OCI-LY7 (cell line): Measurements from ENCODE around the gene GBP3.

Source experiments
- EZH2phosphoT487 ChIP-seq: fragments of 200-600 bp; sonication (generic); IDR thresholded peaks from 2 replicates; pipeline ENCODE4 v1.6.1; 2018; ENCODE audit warnings: low read depth, borderline replicate concordance, mild to moderate bottlenecking, mixed run types, antibody characterized with exemption, low read length, moderate library complexity, mixed read lengths
- TF ChIP-seq, protein P1 (sequence below): fragments of 200-600 bp; sonication (generic); conservative IDR thresholded peaks from 2 replicates; pipeline ENCODE4 v1.5.1; 2014; ENCODE audit warnings: mild to moderate bottlenecking, antibody characterized with exemption, low read length, moderate library complexity, mixed read lengths

DNA sequence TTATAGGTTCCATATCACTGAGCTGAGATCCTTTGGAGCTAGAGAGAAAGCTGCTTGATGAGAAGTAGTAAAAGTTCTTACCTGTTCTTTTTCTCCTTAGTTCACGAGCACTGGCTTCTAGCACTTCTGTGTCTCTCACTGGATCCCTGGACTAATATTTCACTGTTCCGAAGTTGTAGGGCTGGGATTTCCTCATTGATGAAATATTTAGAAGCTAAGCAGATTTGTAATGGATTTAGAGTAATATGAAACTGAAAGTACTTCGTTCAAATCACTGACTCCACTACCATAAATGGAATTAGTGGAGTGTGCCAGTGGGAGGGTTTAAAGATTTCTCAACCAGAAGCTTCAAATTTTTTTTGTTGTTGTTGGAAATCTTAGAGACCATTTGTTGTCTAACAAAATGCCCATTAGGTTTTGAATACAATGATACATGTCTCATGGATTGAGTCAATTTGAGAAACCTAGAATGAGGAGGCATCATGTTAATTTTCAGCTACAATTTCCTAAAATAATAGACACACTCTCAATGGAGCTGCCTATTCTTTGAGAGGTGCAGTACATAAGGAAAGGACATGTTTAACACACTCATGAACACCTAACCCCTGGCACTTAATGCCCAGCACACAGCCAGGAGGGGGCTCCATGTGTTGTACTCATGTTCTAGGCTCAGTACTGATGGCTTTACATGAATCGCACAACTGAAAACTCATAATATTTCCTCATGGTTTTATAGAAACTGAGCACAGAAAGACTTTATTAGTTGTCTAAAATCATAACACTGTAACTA is 42.6 kb upstream of the GBP3 start, which contains the start of gene GBP1:
- TF ChIP-seq, protein P1, sequence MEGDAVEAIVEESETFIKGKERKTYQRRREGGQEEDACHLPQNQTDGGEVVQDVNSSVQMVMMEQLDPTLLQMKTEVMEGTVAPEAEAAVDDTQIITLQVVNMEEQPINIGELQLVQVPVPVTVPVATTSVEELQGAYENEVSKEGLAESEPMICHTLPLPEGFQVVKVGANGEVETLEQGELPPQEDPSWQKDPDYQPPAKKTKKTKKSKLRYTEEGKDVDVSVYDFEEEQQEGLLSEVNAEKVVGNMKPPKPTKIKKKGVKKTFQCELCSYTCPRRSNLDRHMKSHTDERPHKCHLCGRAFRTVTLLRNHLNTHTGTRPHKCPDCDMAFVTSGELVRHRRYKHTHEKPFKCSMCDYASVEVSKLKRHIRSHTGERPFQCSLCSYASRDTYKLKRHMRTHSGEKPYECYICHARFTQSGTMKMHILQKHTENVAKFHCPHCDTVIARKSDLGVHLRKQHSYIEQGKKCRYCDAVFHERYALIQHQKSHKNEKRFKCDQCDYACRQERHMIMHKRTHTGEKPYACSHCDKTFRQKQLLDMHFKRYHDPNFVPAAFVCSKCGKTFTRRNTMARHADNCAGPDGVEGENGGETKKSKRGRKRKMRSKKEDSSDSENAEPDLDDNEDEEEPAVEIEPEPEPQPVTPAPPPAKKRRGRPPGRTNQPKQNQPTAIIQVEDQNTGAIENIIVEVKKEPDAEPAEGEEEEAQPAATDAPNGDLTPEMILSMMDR: no peak
- no peak for TF ChIP-seq EZH2phosphoT487
